ENCODE data around the gene TAF15.

The TAF15 gene

GRCh38 chr17:35790841-35791240 lies 18.4 kb upstream of the TAF15 start:
- Histone ChIP-seq H3K36me3 (ENCODE audit: control insufficient read depth, low read length) (no peaks in the 10 kb centered on the region), H3K79me2 (ENCODE audit: control insufficient read depth, low read length) (no peaks in the 10 kb centered on the region), H4K20me1 (ENCODE audit: control insufficient read depth, insufficient read depth, low read depth, low read length) (no peaks in the 10 kb centered on the region), H3K4me2 (ENCODE audit: low read length) (no peak overlapping the region), H3K27me3 (ENCODE audit: control insufficient read depth, low read length) (peaks cover 68% of the 10 kb centered on the region), H3K9me3 (ENCODE audit: control insufficient read depth, insufficient read depth, low read length) (no peaks in the 10 kb centered on the region), H3K9me2 (replicated peaks; ENCODE audit: control insufficient read depth, low read length) (no peaks in the 10 kb centered on the region), H3K4me3 (ENCODE audit: low read length) (no peak overlapping the region), H3K27ac (ENCODE audit: low read depth, low read length) (no peak overlapping the region), H3F3A (ENCODE audit: control insufficient read depth, insufficient read depth) (0 out of 2 replicates have a peak, but pooled peaks cover 2% of the 10 kb centered on the region), H3K4me1 (ENCODE audit: control insufficient read depth, low read length) (no peaks in the 10 kb centered on the region)
- no peak for TF ChIP-seq EZH2phosphoT487 (IDR thresholded peaks at IDR 0.05; ENCODE audit: borderline replicate concordance, low read length)
- TF ChIP-seq CTCF (IDR thresholded peaks at IDR 0.05; ENCODE audit: low read depth, low read length, poor library complexity, severe bottlenecking), result no peak

GRCh38 chr17:35791681-35792350 lies 17.5 kb upstream of the TAF15 start:
- H4K20me1 ChIP-seq (ENCODE audit: control insufficient read depth, insufficient read depth, low read depth, low read length), result no peaks in the 10 kb centered on the region
- no peaks in the 10 kb centered on the region for H3K9me3 ChIP-seq (ENCODE audit: control insufficient read depth, insufficient read depth, low read length)
- no peak for TF ChIP-seq EZH2phosphoT487 (IDR thresholded peaks at IDR 0.05; ENCODE audit: borderline replicate concordance, low read length)
- no peak for TF ChIP-seq CTCF (IDR thresholded peaks at IDR 0.05; ENCODE audit: low read depth, low read length, poor library complexity, severe bottlenecking)
- H3K9me2 ChIP-seq (replicated peaks; ENCODE audit: control insufficient read depth, low read length), result no peaks in the 10 kb centered on the region
- no peaks in the 10 kb centered on the region for H3K4me1 ChIP-seq (ENCODE audit: control insufficient read depth, low read length)
- no peak overlapping the region for H3K27ac ChIP-seq (ENCODE audit: low read depth, low read length)
- peaks cover 72% of the 10 kb centered on the region for H3K27me3 ChIP-seq (ENCODE audit: control insufficient read depth, low read length)
- H3K79me2 ChIP-seq (ENCODE audit: control insufficient read depth, low read length), result no peaks in the 10 kb centered on the region
- H3K36me3 ChIP-seq (ENCODE audit: control insufficient read depth, low read length), result no peaks in the 10 kb centered on the region
- H3K4me2 ChIP-seq (ENCODE audit: low read length), result no peak overlapping the region
- H3K4me3 ChIP-seq (ENCODE audit: low read length), result no peak overlapping the region
- H3F3A ChIP-seq (ENCODE audit: control insufficient read depth, insufficient read depth), result 0 out of 2 replicates have a peak, but pooled peaks cover 2% of the 10 kb centered on the region

GRCh38 chr17:35793257-35793656 lies 16.0 kb upstream of the TAF15 start:
- Histone ChIP-seq H3K4me1 (ENCODE audit: control insufficient read depth, low read length) (no peaks in the 10 kb centered on the region), H3K27me3 (ENCODE audit: control insufficient read depth, low read length) (peaks cover 79% of the 10 kb centered on the region), H3K4me3 (ENCODE audit: low read length) (no peak overlapping the region), H4K20me1 (ENCODE audit: control insufficient read depth, insufficient read depth, low read depth, low read length) (no peaks in the 10 kb centered on the region), H3K79me2 (ENCODE audit: control insufficient read depth, low read length) (no peaks in the 10 kb centered on the region), H3K9me3 (ENCODE audit: control insufficient read depth, insufficient read depth, low read length) (no peaks in the 10 kb centered on the region), H3K4me2 (ENCODE audit: low read length) (no peak overlapping the region), H3F3A (ENCODE audit: control insufficient read depth, insufficient read depth) (0 out of 2 replicates have a peak, but pooled peaks cover 2% of the 10 kb centered on the region), H3K9me2 (replicated peaks; ENCODE audit: control insufficient read depth, low read length) (no peaks in the 10 kb centered on the region), H3K36me3 (ENCODE audit: control insufficient read depth, low read length) (no peaks in the 10 kb centered on the region), H3K27ac (ENCODE audit: low read depth, low read length) (no peak overlapping the region)
- no peak for TF ChIP-seq EZH2phosphoT487 (IDR thresholded peaks at IDR 0.05; ENCODE audit: borderline replicate concordance, low read length)
- TF ChIP-seq CTCF (IDR thresholded peaks at IDR 0.05; ENCODE audit: low read depth, low read length, poor library complexity, severe bottlenecking), result no peak
